ENCODE data around the gene DBT.
"Not testable (repeated sequence)": the region's sequence is repeated elsewhere in the genome, so short reads cannot be mapped to it uniquely, and the experiment has no call there.

Gene DBT

GRCh38 chr1:100249537-100250257 lies at the start of gene DBT:
Gene DBT (minus strand): TSS chr1:100249834. CDS start chr1:100249820, 14 bp downstream.
- DNase-seq, result peak; percentile 95 to 99 (median 97)
- intact Hi-C loops (cut with DNase I), result loop anchor here (2.0 to 5.0 kb wide), 3 partner anchors 17 to 117 kb away; partner anchors contain the start of genes RTCA, SASS6 and TRMT13

GRCh38 chr1:100298512-100298911 lies 48.9 kb upstream of the DBT start:
- no peak for DNase-seq
- intact Hi-C loops (cut with DNase I), result no loop called here

GRCh38 chr1:100296997-100297396 lies 47.4 kb upstream of the DBT start:
- DNase-seq; intact Hi-C loops (cut with DNase I): not testable (repeated sequence)

- intact Hi-C loops (cut with DNase I), result no loop called here
- DNase-seq, result no peak
Observed at GRCh38 chr1:100296140-100296539, 46.5 kb upstream of the DBT start.

GRCh38 chr1:100292711-100293110 lies 43.1 kb upstream of the DBT start:
- no peak for DNase-seq
- intact Hi-C loops (cut with DNase I), result no loop called here

- no peak for DNase-seq
- intact Hi-C loops (cut with DNase I), result no loop called here
Observed at GRCh38 chr1:100290291-100290690, 40.7 kb upstream of the DBT start.

- intact Hi-C loops (cut with DNase I), result no loop called here
- DNase-seq, result no peak
Observed at GRCh38 chr1:100287162-100287561, 37.5 kb upstream of the DBT start.

GRCh38 chr1:100284591-100284990 lies 35.0 kb upstream of the DBT start:
- DNase-seq, result no peak
- intact Hi-C loops (cut with DNase I), result no loop called here

- intact Hi-C loops (cut with DNase I), result no loop called here
- DNase-seq, result no peak
Observed at GRCh38 chr1:100279954-100280682, 30.5 kb upstream of the DBT start.

- intact Hi-C loops (cut with DNase I), result no loop called here
- no peak for DNase-seq
Observed at GRCh38 chr1:100279358-100279923, 29.8 kb upstream of the DBT start.

GRCh38 chr1:100277866-100278265 lies 28.2 kb upstream of the DBT start:
- intact Hi-C loops (cut with DNase I), result no loop called here

GRCh38 chr1:100268202-100268601 lies 18.6 kb upstream of the DBT start:
- DNase-seq, result no peak
- intact Hi-C loops (cut with DNase I), result loop anchor here (5.0 to 10.0 kb wide), 3 partner anchors 84 to 233 kb away; partner anchors contain the start of genes CDC14A, SASS6 and TRMT13

More at GRCh38 chr1:100277866-100278265, 28.2 kb upstream of the DBT start:
- no peak for DNase-seq

- intact Hi-C loops (cut with DNase I), result loop anchor here (2.0 to 10.0 kb wide), 4 partner anchors 18 to 232 kb away; partner anchors contain the start of genes CDC14A, DBT, SASS6 and TRMT13
- DNase-seq, result no peak
Observed at GRCh38 chr1:100267284-100267683, 17.6 kb upstream of the DBT start.

GRCh38 chr1:100266741-100267140 lies 17.1 kb upstream of the DBT start:
- intact Hi-C loops (cut with DNase I), result loop anchor here (2.0 to 10.0 kb wide), 4 partner anchors 18 to 232 kb away; partner anchors contain the start of genes CDC14A, DBT, SASS6 and TRMT13
- DNase-seq, result no peak

- intact Hi-C loops (cut with DNase I), result loop anchor here (2.0 to 10.0 kb wide), 4 partner anchors 17 to 231 kb away; partner anchors contain the start of genes CDC14A, DBT, SASS6 and TRMT13
- DNase-seq, result peak; percentile 93 to 99 (median 96)
Observed at GRCh38 chr1:100265931-100266740, 16.5 kb upstream of the DBT start, which contains the start of gene RTCA. Gene RTCA (plus strand): TSS chr1:100266216. CDS start chr1:100266376, 160 bp downstream.

- peak in 2 of 10 donors; percentile 7 to 11 for DNase-seq
- intact Hi-C loops (cut with DNase I), result loop anchor here (5.0 to 10.0 kb wide), 3 partner anchors 87 to 231 kb away; partner anchors contain the start of genes CDC14A, SASS6 and TRMT13
Observed at GRCh38 chr1:100265562-100265930, 15.9 kb upstream of the DBT start.

GRCh38 chr1:100264081-100264480 lies 14.4 kb upstream of the DBT start:
- DNase-seq, result not testable (repeated sequence)
- intact Hi-C loops (cut with DNase I), result loop anchor here (10.0 kb wide), 1 partner anchor 229 kb away; a partner anchor contains a TSS

- DNase-seq, result no peak
- intact Hi-C loops (cut with DNase I), result loop anchor here (10.0 kb wide), 1 partner anchor 227 kb away; a partner anchor contains a TSS
Observed at GRCh38 chr1:100261686-100262085, 12.1 kb upstream of the DBT start.

- intact Hi-C loops (cut with DNase I); DNase-seq: not testable (repeated sequence)
Observed at GRCh38 chr1:100258427-100258826, 8.8 kb upstream of the DBT start.

- DNase-seq; intact Hi-C loops (cut with DNase I): not testable (repeated sequence)
Observed at GRCh38 chr1:100256273-100256672, 6.6 kb upstream of the DBT start.

Measured in posterior cingulate gyrus (tissue), 11 donors.